ENCODE results near the gene DDIT4. TPM values are rescaled to one million over a fixed set of nuclear protein-coding genes. Genes with fewer than 3 reads are reported as not detected.
A peak's percentile ranks its signal among the peaks of the same experiment; 100 is the strongest.

Gene DDIT4
- total and polyA plus RNA-seq, 9 of the 15 experiments (the other 6 are each of a cell fraction or from before 2014, with no cell fraction given), result 8.2 to 675 (median 159) TPM

DNA sequence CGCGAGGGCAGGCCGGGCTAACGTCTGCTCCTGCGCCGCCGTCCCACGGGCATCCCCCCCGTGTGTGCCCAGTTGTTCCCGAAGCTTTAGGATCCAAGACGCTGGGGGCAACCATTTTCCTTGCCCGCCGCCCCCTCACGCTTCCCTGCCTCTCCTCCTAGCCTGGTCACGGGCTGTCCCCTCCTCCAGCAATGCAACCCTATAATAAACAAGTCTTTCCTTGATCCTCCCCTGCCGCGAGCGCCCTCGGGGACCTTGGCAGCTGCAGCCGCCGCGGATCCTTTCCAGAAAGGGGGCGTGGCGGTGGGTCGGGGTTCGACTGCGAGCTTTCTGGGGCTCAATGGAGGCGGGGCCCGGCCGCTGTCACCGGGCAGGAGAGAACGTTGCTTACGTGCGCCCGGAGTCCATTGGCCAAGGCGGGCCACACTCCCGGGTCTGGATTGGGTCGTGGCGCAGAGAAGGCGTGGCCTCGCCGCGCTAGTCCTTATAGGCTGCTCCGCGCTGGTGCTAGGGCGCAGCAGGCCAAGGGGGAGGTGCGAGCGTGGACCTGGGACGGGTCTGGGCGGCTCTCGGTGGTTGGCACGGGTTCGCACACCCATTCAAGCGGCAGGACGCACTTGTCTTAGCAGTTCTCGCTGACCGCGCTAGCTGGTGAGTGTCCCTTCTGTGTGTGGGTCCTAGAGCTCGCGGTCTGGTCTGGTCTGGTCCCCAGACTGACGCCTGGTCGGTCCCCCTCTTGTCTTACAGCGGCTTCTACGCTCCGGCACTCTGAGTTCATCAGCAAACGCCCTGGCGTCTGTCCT is at the start of gene DDIT4 (continued):
- TF ChIP-seq TOE1 (IDR thresholded peaks at IDR 0.05; ENCODE audit: borderline replicate concordance) (no peak), TOE1 (CRISPR knock-in tag; IDR thresholded peaks at IDR 0.05; ENCODE audit: borderline replicate concordance, low read depth) (0 out of 2 replicates have a peak, but pooled peaks have one; percentile 60), PYGO2 (tag; IDR thresholded peaks at IDR 0.05) (peak; percentile 53; the same call in 1 of the 2 replicates), MAFK (IDR thresholded peaks at IDR 0.05; ENCODE audit: low read length) (no peak), CREB1 (IDR thresholded peaks at IDR 0.05) (peak; percentile 73), CREB1 (CRISPR knock-in tag; IDR thresholded peaks at IDR 0.05) (peak; percentile 84; the same call in 1 of the 2 replicates), MEF2A (IDR thresholded peaks at IDR 0.05; ENCODE audit: control insufficient read depth, low read depth, low read length) (no peak), DDX20 (tag; IDR thresholded peaks at IDR 0.05; ENCODE audit: low read depth) (no peak), ZNF444 (CRISPR knock-in tag; IDR thresholded peaks at IDR 0.05) (peak; percentile 42; the same call in 1 of the 2 replicates), GABPB2 (CRISPR knock-in tag; conservative IDR thresholded peaks at IDR 0.05) (peak; percentile 95)
- TF ChIP-seq, protein P1, sequence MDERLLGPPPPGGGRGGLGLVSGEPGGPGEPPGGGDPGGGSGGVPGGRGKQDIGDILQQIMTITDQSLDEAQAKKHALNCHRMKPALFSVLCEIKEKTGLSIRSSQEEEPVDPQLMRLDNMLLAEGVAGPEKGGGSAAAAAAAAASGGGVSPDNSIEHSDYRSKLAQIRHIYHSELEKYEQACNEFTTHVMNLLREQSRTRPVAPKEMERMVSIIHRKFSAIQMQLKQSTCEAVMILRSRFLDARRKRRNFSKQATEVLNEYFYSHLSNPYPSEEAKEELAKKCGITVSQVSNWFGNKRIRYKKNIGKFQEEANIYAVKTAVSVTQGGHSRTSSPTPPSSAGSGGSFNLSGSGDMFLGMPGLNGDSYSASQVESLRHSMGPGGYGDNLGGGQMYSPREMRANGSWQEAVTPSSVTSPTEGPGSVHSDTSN (CRISPR knock-in tag; IDR thresholded peaks at IDR 0.05; ENCODE audit: low read depth), result no peak
- TF ChIP-seq, protein P1 (tag; conservative IDR thresholded peaks at IDR 0.05; ENCODE audit: low read depth), result no peak
- TF ChIP-seq, protein P2, sequence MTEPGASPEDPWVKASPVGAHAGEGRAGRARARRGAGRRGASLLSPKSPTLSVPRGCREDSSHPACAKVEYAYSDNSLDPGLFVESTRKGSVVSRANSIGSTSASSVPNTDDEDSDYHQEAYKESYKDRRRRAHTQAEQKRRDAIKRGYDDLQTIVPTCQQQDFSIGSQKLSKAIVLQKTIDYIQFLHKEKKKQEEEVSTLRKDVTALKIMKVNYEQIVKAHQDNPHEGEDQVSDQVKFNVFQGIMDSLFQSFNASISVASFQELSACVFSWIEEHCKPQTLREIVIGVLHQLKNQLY (CRISPR knock-in tag; conservative IDR thresholded peaks at IDR 0.05), result peak in 1 of 2 experiments; percentile 96; a peak in 2 of 4 replicates
- TF ChIP-seq, protein P3, sequence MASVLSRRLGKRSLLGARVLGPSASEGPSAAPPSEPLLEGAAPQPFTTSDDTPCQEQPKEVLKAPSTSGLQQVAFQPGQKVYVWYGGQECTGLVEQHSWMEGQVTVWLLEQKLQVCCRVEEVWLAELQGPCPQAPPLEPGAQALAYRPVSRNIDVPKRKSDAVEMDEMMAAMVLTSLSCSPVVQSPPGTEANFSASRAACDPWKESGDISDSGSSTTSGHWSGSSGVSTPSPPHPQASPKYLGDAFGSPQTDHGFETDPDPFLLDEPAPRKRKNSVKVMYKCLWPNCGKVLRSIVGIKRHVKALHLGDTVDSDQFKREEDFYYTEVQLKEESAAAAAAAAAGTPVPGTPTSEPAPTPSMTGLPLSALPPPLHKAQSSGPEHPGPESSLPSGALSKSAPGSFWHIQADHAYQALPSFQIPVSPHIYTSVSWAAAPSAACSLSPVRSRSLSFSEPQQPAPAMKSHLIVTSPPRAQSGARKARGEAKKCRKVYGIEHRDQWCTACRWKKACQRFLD (CRISPR knock-in tag; IDR thresholded peaks at IDR 0.05), result no peak
- TF ChIP-seq, protein P4, sequence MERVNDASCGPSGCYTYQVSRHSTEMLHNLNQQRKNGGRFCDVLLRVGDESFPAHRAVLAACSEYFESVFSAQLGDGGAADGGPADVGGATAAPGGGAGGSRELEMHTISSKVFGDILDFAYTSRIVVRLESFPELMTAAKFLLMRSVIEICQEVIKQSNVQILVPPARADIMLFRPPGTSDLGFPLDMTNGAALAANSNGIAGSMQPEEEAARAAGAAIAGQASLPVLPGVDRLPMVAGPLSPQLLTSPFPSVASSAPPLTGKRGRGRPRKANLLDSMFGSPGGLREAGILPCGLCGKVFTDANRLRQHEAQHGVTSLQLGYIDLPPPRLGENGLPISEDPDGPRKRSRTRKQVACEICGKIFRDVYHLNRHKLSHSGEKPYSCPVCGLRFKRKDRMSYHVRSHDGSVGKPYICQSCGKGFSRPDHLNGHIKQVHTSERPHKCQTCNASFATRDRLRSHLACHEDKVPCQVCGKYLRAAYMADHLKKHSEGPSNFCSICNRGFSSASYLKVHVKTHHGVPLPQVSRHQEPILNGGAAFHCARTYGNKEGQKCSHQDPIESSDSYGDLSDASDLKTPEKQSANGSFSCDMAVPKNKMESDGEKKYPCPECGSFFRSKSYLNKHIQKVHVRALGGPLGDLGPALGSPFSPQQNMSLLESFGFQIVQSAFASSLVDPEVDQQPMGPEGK (CRISPR knock-in tag; IDR thresholded peaks at IDR 0.05; ENCODE audit: borderline replicate concordance), result 0 out of 2 replicates have a peak, but pooled peaks have one; percentile 51
- TF ChIP-seq, protein P5, sequence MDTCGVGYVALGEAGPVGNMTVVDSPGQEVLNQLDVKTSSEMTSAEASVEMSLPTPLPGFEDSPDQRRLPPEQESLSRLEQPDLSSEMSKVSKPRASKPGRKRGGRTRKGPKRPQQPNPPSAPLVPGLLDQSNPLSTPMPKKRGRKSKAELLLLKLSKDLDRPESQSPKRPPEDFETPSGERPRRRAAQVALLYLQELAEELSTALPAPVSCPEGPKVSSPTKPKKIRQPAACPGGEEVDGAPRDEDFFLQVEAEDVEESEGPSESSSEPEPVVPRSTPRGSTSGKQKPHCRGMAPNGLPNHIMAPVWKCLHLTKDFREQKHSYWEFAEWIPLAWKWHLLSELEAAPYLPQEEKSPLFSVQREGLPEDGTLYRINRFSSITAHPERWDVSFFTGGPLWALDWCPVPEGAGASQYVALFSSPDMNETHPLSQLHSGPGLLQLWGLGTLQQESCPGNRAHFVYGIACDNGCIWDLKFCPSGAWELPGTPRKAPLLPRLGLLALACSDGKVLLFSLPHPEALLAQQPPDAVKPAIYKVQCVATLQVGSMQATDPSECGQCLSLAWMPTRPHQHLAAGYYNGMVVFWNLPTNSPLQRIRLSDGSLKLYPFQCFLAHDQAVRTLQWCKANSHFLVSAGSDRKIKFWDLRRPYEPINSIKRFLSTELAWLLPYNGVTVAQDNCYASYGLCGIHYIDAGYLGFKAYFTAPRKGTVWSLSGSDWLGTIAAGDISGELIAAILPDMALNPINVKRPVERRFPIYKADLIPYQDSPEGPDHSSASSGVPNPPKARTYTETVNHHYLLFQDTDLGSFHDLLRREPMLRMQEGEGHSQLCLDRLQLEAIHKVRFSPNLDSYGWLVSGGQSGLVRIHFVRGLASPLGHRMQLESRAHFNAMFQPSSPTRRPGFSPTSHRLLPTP (IDR thresholded peaks at IDR 0.05; ENCODE audit: borderline replicate concordance, extremely low read depth, insufficient read length), result no peak
